Stimulated activated naive B cell treated with anti-CD40 and anti-IgM and Interleukin-4, amounts not matched to agents 10 μg/mL and 1 μg/mL and 100 μg/mL, for 72 hours (primary cell): ENCODE results near the gene GSPT1.

Source experiments
- ATAC-seq, 2 donors: fragments of 150-1000 bp; cut with Tn5 transposase; replicated peaks; 2 replicates each; pipeline ENCODE4 v1.10.0; 2021; ENCODE audit warnings: moderate library complexity in 1 of 2
- DNase-seq: peaks from one replicate; pipeline ENCODE4 v3.0.0; 2021
- H3K27ac Mint-ChIP-seq: one replicate; pipeline ENCODE4 v1.8.0; 2022; ENCODE audit warnings: mild to moderate bottlenecking, mixed read lengths
- H3K27me3 Mint-ChIP-seq, 2 donors: one replicate each; pipeline ENCODE4 v1.8.0; 2022; ENCODE audit warnings: mixed read lengths in 2 of 2
- H3K36me3 Mint-ChIP-seq, 2 donors: one replicate each; pipeline ENCODE4 v1.8.0; 2022; ENCODE audit warnings: mixed read lengths in 2 of 2, mild to moderate bottlenecking in 1 of 2
- H3K4me1 Mint-ChIP-seq, 2 donors: one replicate each; pipeline ENCODE4 v1.8.0; 2022; ENCODE audit warnings: mixed read lengths in 2 of 2, mild to moderate bottlenecking in 1 of 2
- H3K4me3 Mint-ChIP-seq, 2 donors: one replicate each; pipeline ENCODE4 v1.8.0; 2022; ENCODE audit warnings: mild to moderate bottlenecking in 2 of 2, mixed read lengths in 2 of 2, moderate library complexity in 1 of 2
- H3K9me3 Mint-ChIP-seq, 2 donors: one replicate each; pipeline ENCODE4 v1.8.0; 2022; ENCODE audit warnings: mixed read lengths in 2 of 2, mild to moderate bottlenecking in 1 of 2

The GSPT1 gene

GRCh38 chr16:11892761-11893160, 23.0 kb downstream of the GSPT1 start:
- H3K36me3 Mint-ChIP-seq, result peaks cover 18 to 25% of the 10 kb centered on the region in 2 donors

GRCh38 chr16:11890231-11890965, 25.4 kb downstream of the GSPT1 start:
- ATAC-seq (no peak), DNase-seq (no peak)
- Mint-ChIP-seq H3K9me3 (no peaks in the 10 kb centered on the region), H3K27ac (no peak overlapping the region), H3K4me3 (no peak overlapping the region), H3K27me3 (no peaks in the 10 kb centered on the region), H3K36me3 (peaks cover 15 to 32% of the 10 kb centered on the region in 2 donors), H3K4me1 (peaks cover 0 to 4% of the 10 kb centered on the region in 2 donors)

More at GRCh38 chr16:11892761-11893160, 23.0 kb downstream of the GSPT1 start:
- H3K9me3 Mint-ChIP-seq, result no peaks in the 10 kb centered on the region
- ATAC-seq, result no peak
- DNase-seq, result no peak
- no peaks in the 10 kb centered on the region for H3K27me3 Mint-ChIP-seq
- H3K27ac Mint-ChIP-seq, result no peak overlapping the region
- H3K4me3 Mint-ChIP-seq, result no peak overlapping the region
- peaks cover 0 to 4% of the 10 kb centered on the region in 2 donors for H3K4me1 Mint-ChIP-seq

- peaks cover 12 to 28% of the 10 kb centered on the region in 2 donors for H3K36me3 Mint-ChIP-seq
- H3K4me1 Mint-ChIP-seq, result no peaks in the 10 kb centered on the region
- peak overlapping the region; percentile 31 for H3K27ac Mint-ChIP-seq
Measured at GRCh38 chr16:11886881-11887280, 28.9 kb downstream of the GSPT1 start.

GRCh38 chr16:11884035-11884434, 31.7 kb downstream of the GSPT1 start:
- no peak for ATAC-seq
- Mint-ChIP-seq H3K9me3 (no peaks in the 10 kb centered on the region), H3K27me3 (no peaks in the 10 kb centered on the region), H3K4me1 (no peaks in the 10 kb centered on the region), H3K36me3 (peaks cover 23 to 36% of the 10 kb centered on the region in 2 donors), H3K4me3 (no peak overlapping the region), H3K27ac (no peak overlapping the region)
- DNase-seq, result no peak

More at GRCh38 chr16:11886881-11887280, 28.9 kb downstream of the GSPT1 start:
- Mint-ChIP-seq H3K4me3 (no peak overlapping the region), H3K27me3 (no peaks in the 10 kb centered on the region), H3K9me3 (no peaks in the 10 kb centered on the region)
- DNase-seq (no peak), ATAC-seq (no peak)

- Mint-ChIP-seq H3K27ac (no peak overlapping the region), H3K4me3 (no peak overlapping the region), H3K36me3 (peaks cover 20 to 28% of the 10 kb centered on the region in 2 donors), H3K27me3 (no peaks in the 10 kb centered on the region), H3K4me1 (peaks cover 0 to 2% of the 10 kb centered on the region in 2 donors), H3K9me3 (no peaks in the 10 kb centered on the region)
- ATAC-seq, result no peak
- no peak for DNase-seq
Measured at GRCh38 chr16:11880007-11880406, 35.7 kb downstream of the GSPT1 start.

GRCh38 chr16:11877374-11877773, 38.4 kb downstream of the GSPT1 start:
- H3K4me1 Mint-ChIP-seq, result peaks cover 0 to 4% of the 10 kb centered on the region in 2 donors
- DNase-seq (no peak), ATAC-seq (no peak)
- H3K27me3 Mint-ChIP-seq, result no peaks in the 10 kb centered on the region
- no peak overlapping the region for H3K4me3 Mint-ChIP-seq
- no peak overlapping the region for H3K27ac Mint-ChIP-seq
- H3K9me3 Mint-ChIP-seq, result no peaks in the 10 kb centered on the region
- H3K36me3 Mint-ChIP-seq, result peaks cover 29 to 38% of the 10 kb centered on the region in 2 donors

GRCh38 chr16:11876306-11876705, 39.5 kb downstream of the GSPT1 start:
- Mint-ChIP-seq H3K36me3 (peaks cover 23 to 38% of the 10 kb centered on the region in 2 donors), H3K27me3 (no peaks in the 10 kb centered on the region), H3K27ac (peak overlapping the region; percentile 51), H3K4me1 (peaks cover 0 to 4% of the 10 kb centered on the region in 2 donors), H3K4me3 (no peak overlapping the region), H3K9me3 (no peaks in the 10 kb centered on the region)
- DNase-seq (no peak), ATAC-seq (no peak)

- Mint-ChIP-seq H3K4me3 (no peak overlapping the region), H3K4me1 (peaks cover 0 to 4% of the 10 kb centered on the region in 2 donors), H3K27ac (no peak overlapping the region), H3K36me3 (peaks cover 21 to 37% of the 10 kb centered on the region in 2 donors), H3K27me3 (no peaks in the 10 kb centered on the region), H3K9me3 (no peaks in the 10 kb centered on the region)
- DNase-seq, result no peak
- no peak for ATAC-seq
Measured at GRCh38 chr16:11875721-11876120, 40.0 kb downstream of the GSPT1 start.

GRCh38 chr16:11871193-11871592, 44.6 kb downstream of the GSPT1 start:
- Mint-ChIP-seq H3K4me3 (no peak overlapping the region), H3K27ac (no peak overlapping the region)

GRCh38 chr16:11870399-11870798, 45.4 kb downstream of the GSPT1 start:
- H3K4me3 Mint-ChIP-seq, result no peak overlapping the region
- H3K9me3 Mint-ChIP-seq, result no peaks in the 10 kb centered on the region
- DNase-seq (no peak), ATAC-seq (no peak)
- no peaks in the 10 kb centered on the region for H3K27me3 Mint-ChIP-seq
- H3K27ac Mint-ChIP-seq, result no peak overlapping the region
- H3K4me1 Mint-ChIP-seq, result peaks cover 0 to 8% of the 10 kb centered on the region in 2 donors
- peaks cover 22 to 24% of the 10 kb centered on the region in 2 donors for H3K36me3 Mint-ChIP-seq

More at GRCh38 chr16:11871193-11871592, 44.6 kb downstream of the GSPT1 start:
- Mint-ChIP-seq H3K27me3 (no peaks in the 10 kb centered on the region), H3K36me3 (peaks cover 22 to 28% of the 10 kb centered on the region in 2 donors), H3K9me3 (no peaks in the 10 kb centered on the region), H3K4me1 (peaks cover 0 to 6% of the 10 kb centered on the region in 2 donors)
- DNase-seq (no peak), ATAC-seq (no peak)

- ATAC-seq, result no peak
- peaks cover 2 to 9% of the 10 kb centered on the region in 2 donors for H3K4me1 Mint-ChIP-seq
- H3K27me3 Mint-ChIP-seq, result no peaks in the 10 kb centered on the region
- H3K36me3 Mint-ChIP-seq, result peaks cover 16 to 17% of the 10 kb centered on the region in 2 donors
- no peak for DNase-seq
- H3K9me3 Mint-ChIP-seq, result no peaks in the 10 kb centered on the region
- H3K27ac Mint-ChIP-seq, result peak overlapping the region; percentile 31
- no peak overlapping the region for H3K4me3 Mint-ChIP-seq
Measured at GRCh38 chr16:11869353-11870228, 46.2 kb downstream of the GSPT1 start.

GRCh38 chr16:11868412-11868980, 47.3 kb downstream of the GSPT1 start:
- DNase-seq (no peak), ATAC-seq (no peak)
- Mint-ChIP-seq H3K36me3 (peaks cover 13 to 16% of the 10 kb centered on the region in 2 donors), H3K4me1 (peaks cover 2 to 16% of the 10 kb centered on the region in 2 donors), H3K27me3 (no peaks in the 10 kb centered on the region), H3K9me3 (no peaks in the 10 kb centered on the region), H3K27ac (no peak overlapping the region), H3K4me3 (no peak overlapping the region)

- DNase-seq, result no peak
- Mint-ChIP-seq H3K36me3 (peaks cover 12% of the 10 kb centered on the region in 2 donors), H3K9me3 (no peaks in the 10 kb centered on the region), H3K4me3 (no peak overlapping the region), H3K27ac (no peak overlapping the region), H3K4me1 (peaks cover 8 to 23% of the 10 kb centered on the region in 2 donors), H3K27me3 (no peaks in the 10 kb centered on the region)
- no peak for ATAC-seq
Measured at GRCh38 chr16:11862489-11862888, 53.3 kb downstream of the GSPT1 start.

- no peak for DNase-seq
- ATAC-seq, result no peak
- no peak overlapping the region for H3K27ac Mint-ChIP-seq
- H3K4me3 Mint-ChIP-seq, result no peak overlapping the region
- H3K9me3 Mint-ChIP-seq, result no peaks in the 10 kb centered on the region
- H3K36me3 Mint-ChIP-seq, result peaks cover 29 to 42% of the 10 kb centered on the region in 2 donors
- H3K27me3 Mint-ChIP-seq, result no peaks in the 10 kb centered on the region
- peaks cover 18 to 42% of the 10 kb centered on the region in 2 donors for H3K4me1 Mint-ChIP-seq
Measured at GRCh38 chr16:11857161-11857560, 58.6 kb downstream of the GSPT1 start.
